Measurements from ENCODE around the gene PHC3. TPM values are rescaled to one million over a fixed set of nuclear protein-coding genes. Genes with fewer than 3 reads are reported as not detected.

Gene PHC3
- polyA plus RNA-seq, 1 donor (not counting 4 experiments of a cell fraction or from before 2014, with no cell fraction given): 32.2 TPM

GRCh38 chr3:170171563-170171962, 10.0 kb downstream of the PHC3 start:
- Histone ChIP-seq H3K79me2 (ENCODE audit: control insufficient read depth, insufficient read depth, low read length) (peaks cover 34% of the 10 kb centered on the region), H3K4me3 (ENCODE audit: control insufficient read depth in 2 of 3, extremely low read depth in 1 of 3, insufficient read depth in 2 of 3, low read depth in 1 of 3, low read length in 3 of 3) (no peak overlapping the region), H3K27me3 (ENCODE audit: control insufficient read depth, extremely low read depth, insufficient read depth, low read length) (no peaks in the 10 kb centered on the region), H2AFZ (ENCODE audit: control insufficient read depth, low read length) (no peak overlapping the region), H3K9me1 (ENCODE audit: control insufficient read depth, extremely low read depth, insufficient read depth, low read length) (no peaks in the 10 kb centered on the region), H3K9me3 (ENCODE audit: control insufficient read depth, low read depth, low read length) (no peaks in the 10 kb centered on the region), H3K36me3 (ENCODE audit: control insufficient read depth in 2 of 2, extremely low read depth in 1 of 2, insufficient read depth in 2 of 2, low read length in 2 of 2) (peaks cover 14 to 30% of the 10 kb centered on the region in 2 experiments), H3K4me2 (ENCODE audit: control insufficient read depth, extremely low read depth, insufficient read depth, low read depth, low read length) (no peak overlapping the region), H3K4me1 (ENCODE audit: control insufficient read depth, extremely low read depth, insufficient read depth, low read length) (no peaks in the 10 kb centered on the region), H3K9ac (ENCODE audit: control insufficient read depth, extremely low read depth, insufficient read depth, low read length) (no peak overlapping the region), H4K20me1 (ENCODE audit: control insufficient read depth, extremely low read depth, insufficient read depth, low read length) (no peaks in the 10 kb centered on the region), H3K27ac (ENCODE audit: control insufficient read depth, insufficient read depth, low read length) (no peak overlapping the region)
- TF ChIP-seq CTCF (optimal IDR thresholded peaks at IDR 0.05 in 1 of 3, IDR thresholded peaks at IDR 0.05 in 1 of 3, conservative IDR thresholded peaks at IDR 0.05 in 1 of 3; ENCODE audit: extremely low read depth in 1 of 3, insufficient read depth in 2 of 3, low read length in 3 of 3) (no peak), EZH2 (IDR thresholded peaks at IDR 0.05; ENCODE audit: low read length) (no peak)
- FAIRE-seq (no peak), DNase-seq (ENCODE audit: low read depth, low spot score) (no peak)
- dilution Hi-C loops (cut with MboI; ENCODE audit: extremely low pct_ligation_motif_present, low sequenced_read_pairs): no loop called here

GRCh38 chr3:170164717-170165116, 16.8 kb downstream of the PHC3 start:
- DNase-seq (ENCODE audit: low read depth, low spot score) (no peak), FAIRE-seq (no peak)
- Histone ChIP-seq H3K27ac (ENCODE audit: control insufficient read depth, insufficient read depth, low read length) (no peak overlapping the region), H3K9ac (ENCODE audit: control insufficient read depth, extremely low read depth, insufficient read depth, low read length) (no peak overlapping the region), H3K4me1 (ENCODE audit: control insufficient read depth, extremely low read depth, insufficient read depth, low read length) (no peaks in the 10 kb centered on the region), H2AFZ (ENCODE audit: control insufficient read depth, low read length) (no peak overlapping the region), H3K36me3 (ENCODE audit: control insufficient read depth in 2 of 2, extremely low read depth in 1 of 2, insufficient read depth in 2 of 2, low read length in 2 of 2) (peaks cover 4 to 13% of the 10 kb centered on the region in 2 experiments), H3K79me2 (ENCODE audit: control insufficient read depth, insufficient read depth, low read length) (peaks cover 68% of the 10 kb centered on the region), H3K27me3 (ENCODE audit: control insufficient read depth, extremely low read depth, insufficient read depth, low read length) (no peaks in the 10 kb centered on the region), H3K4me3 (ENCODE audit: control insufficient read depth in 2 of 3, extremely low read depth in 1 of 3, insufficient read depth in 2 of 3, low read depth in 1 of 3, low read length in 3 of 3) (no peak overlapping the region), H3K9me3 (ENCODE audit: control insufficient read depth, low read depth, low read length) (no peaks in the 10 kb centered on the region), H4K20me1 (ENCODE audit: control insufficient read depth, extremely low read depth, insufficient read depth, low read length) (no peaks in the 10 kb centered on the region), H3K4me2 (ENCODE audit: control insufficient read depth, extremely low read depth, insufficient read depth, low read depth, low read length) (no peak overlapping the region), H3K9me1 (ENCODE audit: control insufficient read depth, extremely low read depth, insufficient read depth, low read length) (no peaks in the 10 kb centered on the region)
- TF ChIP-seq EZH2 (IDR thresholded peaks at IDR 0.05; ENCODE audit: low read length) (no peak), CTCF (optimal IDR thresholded peaks at IDR 0.05 in 1 of 3, IDR thresholded peaks at IDR 0.05 in 1 of 3, conservative IDR thresholded peaks at IDR 0.05 in 1 of 3; ENCODE audit: extremely low read depth in 1 of 3, insufficient read depth in 2 of 3, low read length in 3 of 3) (no peak)
- dilution Hi-C loops (cut with MboI; ENCODE audit: extremely low pct_ligation_motif_present, low sequenced_read_pairs): no loop called here

All from keratinocyte (primary cell).